SU-DHL-6 (cell line): ENCODE results near the gene ACRV1.

ENCODE experiments used
- H2AFZ ChIP-seq: fragments of 200-600 bp; sonication (generic); 2 replicates; pipeline ENCODE4 v1.6.1; 2014; ENCODE audit warnings: low read depth, mild to moderate bottlenecking, moderate library complexity, mixed read lengths, antibody characterized with exemption, low read length; ENCODE audit not compliant: severe bottlenecking
- H3F3A ChIP-seq: fragments of 200-600 bp; shearing (Covaris generic); 2 replicates; pipeline ENCODE4 v1.6.0; 2016; ENCODE audit warnings: antibody characterized with exemption, mild to moderate bottlenecking; ENCODE audit not compliant: insufficient read depth
- H3K27ac ChIP-seq: fragments of 200-600 bp; sonication (generic); 2 replicates; pipeline ENCODE4 v1.5.1; 2016; ENCODE audit warnings: low read depth, mild to moderate bottlenecking, low read length, moderate library complexity, mixed read lengths
- H3K27me3 ChIP-seq: fragments of 200-600 bp; sonication (generic), shearing (Covaris generic); 2 replicates; pipeline ENCODE4 v1.6.0; 2014; ENCODE audit warnings: mild to moderate bottlenecking, low read length
- H3K36me3 ChIP-seq: fragments of 200-600 bp; sonication (generic); 2 replicates; pipeline ENCODE4 v1.6.1; 2014; ENCODE audit warnings: mild to moderate bottlenecking, low read length, mixed read lengths
- H3K4me2 ChIP-seq: fragments of 300-600, 200-600 bp; shearing (Covaris generic), sonication (generic); 2 replicates; pipeline ENCODE4 v1.6.0; 2014; ENCODE audit warnings: low read length, low read depth, mild to moderate bottlenecking; ENCODE audit not compliant: poor library complexity, severe bottlenecking
- H3K4me3 ChIP-seq: fragments of 200-600 bp; sonication (generic); 2 replicates; pipeline ENCODE4 v1.5.1; 2014; ENCODE audit warnings: antibody characterized with exemption, low read length, mild to moderate bottlenecking, mixed read lengths; ENCODE audit not compliant: insufficient read depth, poor library complexity, severe bottlenecking
- H3K79me2 ChIP-seq: fragments of 200-600 bp; sonication (generic); 2 replicates; pipeline ENCODE4 v1.6.1; 2014; ENCODE audit warnings: mild to moderate bottlenecking, low read length, moderate library complexity; ENCODE audit not compliant: insufficient read depth
- H3K9ac ChIP-seq: fragments of 200-600 bp; sonication (generic); 2 replicates; pipeline ENCODE4 v1.7.0; 2014; ENCODE audit warnings: mild to moderate bottlenecking, low read length
- H3K9me2 ChIP-seq: fragments of 200-600 bp; sonication (generic); replicated peaks from 2 replicates; pipeline ENCODE4 v1.6.1; 2014; ENCODE audit warnings: low read length; ENCODE audit not compliant: insufficient read depth
- H3K9me3 ChIP-seq: fragments of 200-600 bp; sonication (generic); 2 replicates; pipeline ENCODE4 v1.6.1; 2014; ENCODE audit warnings: low read length, mixed read lengths; ENCODE audit not compliant: insufficient read depth
- H4K20me1 ChIP-seq: fragments of 200-600 bp; sonication (generic); 2 replicates; pipeline ENCODE4 v1.6.1; 2014; ENCODE audit warnings: low read depth, mild to moderate bottlenecking, antibody characterized with exemption, low read length, moderate library complexity, mixed read lengths
- CTCF ChIP-seq: fragments of 200-600 bp; sonication (generic); IDR thresholded peaks from one replicate; pipeline ENCODE4 v1.5.1; 2017; ENCODE audit warnings: antibody characterized with exemption, mild to moderate bottlenecking, low read length, moderate library complexity; ENCODE audit not compliant: insufficient read depth, poor library complexity, severe bottlenecking
- EZH2phosphoT487 ChIP-seq: fragments of 200-600 bp; sonication (generic), shearing (Covaris generic); conservative IDR thresholded peaks from 2 replicates; pipeline ENCODE4 v1.6.1; 2018; ENCODE audit warnings: mild to moderate bottlenecking, antibody characterized with exemption, low read length, moderate library complexity, mixed read lengths

Gene ACRV1

GRCh38 chr11:125674210-125674609 lies 6.4 kb downstream of the ACRV1 start:
- Histone ChIP-seq H3K4me2 (no peak overlapping the region), H3K4me3 (no peak overlapping the region), H4K20me1 (no peaks in the 10 kb centered on the region), H3K27ac (no peak overlapping the region), H2AFZ (no peak overlapping the region), H3K27me3 (no peaks in the 10 kb centered on the region), H3K79me2 (no peaks in the 10 kb centered on the region), H3K36me3 (no peaks in the 10 kb centered on the region), H3F3A (no peaks in the 10 kb centered on the region; the same call in 1 of the 2 replicates), H3K9ac (no peak overlapping the region), H3K9me3 (no peaks in the 10 kb centered on the region), H3K9me2 (no peaks in the 10 kb centered on the region)
- no peak for TF ChIP-seq EZH2phosphoT487
- no peak for TF ChIP-seq CTCF

GRCh38 chr11:125671561-125671960 lies 9.1 kb downstream of the ACRV1 start:
- Histone ChIP-seq H3K27me3 (no peaks in the 10 kb centered on the region), H3K27ac (no peak overlapping the region), H3K79me2 (no peaks in the 10 kb centered on the region), H4K20me1 (no peaks in the 10 kb centered on the region), H3K4me2 (no peak overlapping the region), H3K9me3 (no peaks in the 10 kb centered on the region), H3K4me3 (no peak overlapping the region), H3K36me3 (no peaks in the 10 kb centered on the region), H3K9ac (no peak overlapping the region), H3K9me2 (no peaks in the 10 kb centered on the region), H2AFZ (no peak overlapping the region), H3F3A (no peaks in the 10 kb centered on the region; the same call in 1 of the 2 replicates)
- TF ChIP-seq EZH2phosphoT487 (no peak), CTCF (no peak)

GRCh38 chr11:125670172-125670571 lies 10.5 kb downstream of the ACRV1 start:
- Histone ChIP-seq H3F3A (no peaks in the 10 kb centered on the region; the same call in 1 of the 2 replicates), H2AFZ (no peak overlapping the region), H3K27ac (no peak overlapping the region), H3K27me3 (no peaks in the 10 kb centered on the region), H4K20me1 (no peaks in the 10 kb centered on the region), H3K36me3 (no peaks in the 10 kb centered on the region), H3K4me3 (no peak overlapping the region), H3K9me3 (no peaks in the 10 kb centered on the region), H3K9ac (no peak overlapping the region), H3K4me2 (no peak overlapping the region), H3K9me2 (no peaks in the 10 kb centered on the region), H3K79me2 (no peaks in the 10 kb centered on the region; the same call in 1 of the 2 replicates)
- TF ChIP-seq CTCF (no peak), EZH2phosphoT487 (no peak)
